K562 (cell line): ENCODE results near the gene CNOT4. TPM values are rescaled to one million over a fixed set of nuclear protein-coding genes. Genes with fewer than 3 reads are reported as not detected.
A peak's percentile ranks its signal among the peaks of the same experiment; 100 is the strongest.

Experiments used
- ATAC-seq: fragments of 200-7000 bp; cut with Tn5 transposase; 3 replicates; pipeline ENCODE4 v1.9.1; 2020; ENCODE audit warnings: moderate library complexity
- BruUV-seq: library from RNA; stranded (reverse); fragments of 400-500 nt; replicated peaks from 2 replicates; lab custom pipeline; 2021; lab: Mats Ljungman, UMichigan
- CTCF ChIA-PET: fragments of 300-600 bp; formaldehyde crosslinking; extraction: SDS; loops from one replicate; lab custom pipeline; 2021; ENCODE audit warnings: low intra/inter-chr PET ratio; lab: Yijun Ruan, JAX
- POLR2A ChIA-PET: fragments of 300-600, 350-650 bp; sonication (Branson Sonifier 250); formaldehyde crosslinking; extraction: SDS; loops from one replicate; lab custom pipeline; 2021; ENCODE audit warnings: antibody characterized with exemption, inconsistent platforms; lab: Yijun Ruan, JAX
- DNase-seq, 4 experiments: peaks; one replicate each; pipeline versions ENCODE4 v3.0.0 to v3.0.0-alpha.2; 2011 to 2018; ENCODE audit warnings: low spot score in 3 of 4, mixed read lengths in 3 of 4; ENCODE audit errors: extremely low read depth in 1 of 4
- FAIRE-seq: peaks from 2 replicates; lab custom pipeline; 2011; peaks lifted over from hg19 to GRCh38; lab: Jason Lieb, UNC
- H2AFZ ChIP-seq: 2 replicates; pipeline ENCODE4 v1.6.0; 2011; ENCODE audit warnings: low read depth, low read length, control low read depth, inconsistent platforms
- H3K27ac ChIP-seq: fragments of 200-600 bp; 3 replicates; pipeline ENCODE4 v1.8.0; 2011; ENCODE audit warnings: low read depth, mild to moderate bottlenecking, control low read depth, inconsistent platforms, low read length, moderate library complexity, mixed read lengths; ENCODE audit errors: extremely low read depth
- H3K27me3 ChIP-seq, 2 experiments: fragments of 300-600 bp in 1 of 2; 2 replicates in 1 of 2; 3 replicates in 1 of 2; pipeline versions ENCODE4 v1.6.0 to v1.8.0; 2011; ENCODE audit warnings: inconsistent platforms in 2 of 2, low read length in 2 of 2, mild to moderate bottlenecking in 1 of 2, mixed read lengths in 1 of 2, moderate library complexity in 1 of 2; ENCODE audit not compliant: control insufficient read depth in 2 of 2, insufficient read depth in 2 of 2
- H3K36me3 ChIP-seq: fragments of 300-600 bp; 3 replicates; pipeline ENCODE4 v1.8.0; 2011; ENCODE audit warnings: mild to moderate bottlenecking, low read length, inconsistent platforms; ENCODE audit not compliant: control insufficient read depth, insufficient read depth
- H3K4me1 ChIP-seq, 2 experiments: fragments of 200-600 bp in 1 of 2; replicated peaks in 1 of 2; 2 replicates in 1 of 2; 3 replicates in 1 of 2; pipeline versions ENCODE4 v1.5.1 to v1.8.0; 2011; ENCODE audit warnings: inconsistent platforms in 2 of 2, low read length in 2 of 2, mild to moderate bottlenecking in 1 of 2, mixed read lengths in 1 of 2, moderate library complexity in 1 of 2; ENCODE audit not compliant: control insufficient read depth in 2 of 2, insufficient read depth in 2 of 2
- H3K4me2 ChIP-seq: 2 replicates; pipeline ENCODE4 v1.6.1; 2011; ENCODE audit warnings: low read length, control low read depth, inconsistent platforms, mixed read lengths; ENCODE audit not compliant: insufficient read depth
- H3K4me3 ChIP-seq: fragments of 200-600 bp; sonication (generic), shearing (Covaris generic); 2 replicates; pipeline ENCODE4 v1.5.1; 2016; ENCODE audit warnings: control low read depth, inconsistent platforms
- H3K79me2 ChIP-seq: fragments of 200-600 bp; 3 replicates; pipeline ENCODE4 v1.8.0; 2011; ENCODE audit warnings: low read length, inconsistent platforms; ENCODE audit not compliant: control insufficient read depth, insufficient read depth
- H3K9ac ChIP-seq, 2 experiments: 2 replicates each; pipeline versions ENCODE4 v1.6.0 to v1.6.1; 2011; ENCODE audit warnings: low read depth in 2 of 2, low read length in 2 of 2, control low read depth in 1 of 2, inconsistent platforms in 1 of 2, mild to moderate bottlenecking in 1 of 2, mixed read lengths in 1 of 2; ENCODE audit not compliant: insufficient read depth in 1 of 2
- H3K9me1 ChIP-seq: one replicate; pipeline ENCODE4 v1.6.0; 2011; ENCODE audit warnings: inconsistent platforms, mild to moderate bottlenecking, low read length, moderate library complexity; ENCODE audit not compliant: control insufficient read depth, insufficient read depth
- H3K9me3 ChIP-seq: replicated peaks from 2 replicates; pipeline ENCODE4 v1.5.1; 2011; ENCODE audit warnings: low read depth, low read length, inconsistent platforms; ENCODE audit not compliant: control insufficient read depth, insufficient read depth
- H4K20me1 ChIP-seq: replicated peaks from 2 replicates; pipeline ENCODE4 v1.6.1; 2011; ENCODE audit warnings: low read length, inconsistent platforms, mixed read lengths; ENCODE audit not compliant: control insufficient read depth, insufficient read depth
- ARID1B ChIP-seq: fragments of 450-650 bp; IDR thresholded peaks from 2 replicates; pipeline ENCODE4 v1.6.1; 2016; ENCODE audit warnings: antibody characterized with exemption, mild to moderate bottlenecking, inconsistent platforms
- EHMT2 ChIP-seq: fragments of 450-650 bp; IDR thresholded peaks from 2 replicates; pipeline ENCODE4 v1.6.1; 2018; ENCODE audit warnings: antibody characterized with exemption
- FOXP4 ChIP-seq: sonication (generic); formaldehyde crosslinking; IDR thresholded peaks from 2 replicates; pipeline ENCODE4 v1.8.0; 2022; ENCODE audit warnings: mild to moderate bottlenecking, missing genetic modification reagents, borderline replicate concordance
- in situ Hi-C: fragments of 300-500 bp; cut with MboI; formaldehyde crosslinking; loops from 4 replicates; pipeline ENCODE4 v1.15.0; 2018; ENCODE audit warnings: inconsistent platforms, mixed read lengths
- intact Hi-C: fragments of 100-400 bp; cut with micrococcal nuclease; formaldehyde crosslinking; loops from 2 replicates; pipeline ENCODE4 v1.14.2; 2022
- polyA plus RNA-seq, 8 experiments: library from polyadenylated mRNA; depleted of rRNA in 4 of 8; stranded (reverse) in 5 of 8; unstranded in 3 of 8; fragments of >200 nt; fragmentation: Nextera tagmentation in 2 of 8; fragmentation: Illumina TruSeq in 1 of 8; extraction: Ambion mirVana in 2 of 8; extraction: Trizol in 1 of 8; gene quantifications; 2 replicates each; pipeline versions ENCODE4 v1.2.1 to v1.2.3, GENCODE V29; 2011 to 2014; ENCODE audit warnings: inconsistent platforms in 1 of 8, missing spikeins in 1 of 8
- total RNA-seq, 7 experiments: library from RNA; depleted of rRNA in 6 of 7; stranded (reverse); fragments of >200 nt in 6 of 7; fragmentation: Illumina TruSeq in 2 of 7; extraction: Trizol in 2 of 7; gene quantifications; 2 replicates each; pipeline versions ENCODE4 v1.2.1 to v1.2.3, GENCODE V29; 2011 to 2021; ENCODE audit warnings: low replicate concordance in 1 of 7
- TF ChIP-seq, protein P1 (sequence below): fragments of 450-650 bp; formaldehyde crosslinking; IDR thresholded peaks from 2 replicates; pipeline ENCODE4 v1.4.0; 2022; ENCODE audit warnings: missing genetic modification characterization

The CNOT4 gene
- total and polyA plus RNA-seq, 9 of the 15 experiments (the other 6 are each of a cell fraction or from before 2014, with no cell fraction given): 8.6 to 24.1 (median 15.4) TPM

DNA sequence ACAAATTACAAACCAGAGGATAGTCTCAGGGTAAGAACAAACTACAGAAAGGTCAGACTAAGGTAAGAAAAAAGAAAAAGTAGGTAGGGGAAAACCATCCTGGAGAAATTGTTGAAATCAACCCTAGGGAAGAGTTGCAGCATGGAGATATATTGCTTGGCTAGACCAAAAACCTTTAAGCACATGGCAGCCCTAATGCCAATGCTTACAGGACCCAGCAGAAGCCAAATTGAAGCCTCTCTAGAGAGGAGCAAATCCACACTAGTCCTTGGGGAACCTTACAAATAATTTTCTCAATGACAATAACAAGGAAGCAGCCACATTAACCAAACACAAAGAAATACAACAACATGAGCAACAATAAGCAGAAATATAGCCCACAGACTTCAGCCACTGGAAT lies 81.9 kb downstream of the CNOT4 start:
- no peaks in the 10 kb centered on the region for H3K36me3 ChIP-seq
- CTCF ChIA-PET: no interaction called here
- H2AFZ ChIP-seq: no peak overlapping the region
- no peaks in the 10 kb centered on the region for H3K27me3 ChIP-seq
- H3K4me2 ChIP-seq: no peak overlapping the region
- POLR2A ChIA-PET: no interaction called here
- no peaks in the 10 kb centered on the region for H3K9me3 ChIP-seq
- peak; percentile 44 for FAIRE-seq
- H3K4me3 ChIP-seq: no peak overlapping the region
- no TSS peak for BruUV-seq
- TF ChIP-seq ARID1B (no peak), FOXP4 (no peak), EHMT2 (0 out of 2 replicates have a peak, but pooled peaks have one; percentile 29)
- TF ChIP-seq, protein P1, sequence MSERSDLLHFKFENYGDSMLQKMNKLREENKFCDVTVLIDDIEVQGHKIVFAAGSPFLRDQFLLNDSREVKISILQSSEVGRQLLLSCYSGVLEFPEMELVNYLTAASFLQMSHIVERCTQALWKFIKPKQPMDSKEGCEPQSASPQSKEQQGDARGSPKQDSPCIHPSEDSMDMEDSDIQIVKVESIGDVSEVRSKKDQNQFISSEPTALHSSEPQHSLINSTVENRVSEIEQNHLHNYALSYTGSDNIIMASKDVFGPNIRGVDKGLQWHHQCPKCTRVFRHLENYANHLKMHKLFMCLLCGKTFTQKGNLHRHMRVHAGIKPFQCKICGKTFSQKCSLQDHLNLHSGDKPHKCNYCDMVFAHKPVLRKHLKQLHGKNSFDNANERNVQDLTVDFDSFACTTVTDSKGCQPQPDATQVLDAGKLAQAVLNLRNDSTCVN: no peak
- H3K27ac ChIP-seq: no peak overlapping the region
- H4K20me1 ChIP-seq: no peaks in the 10 kb centered on the region
- H3K4me1 ChIP-seq: no peaks in the 10 kb centered on the region
- no peak overlapping the region for H3K9ac ChIP-seq
- intact Hi-C loops (no loop called here), in situ Hi-C loops (no loop called here)
- H3K9me1 ChIP-seq: no peaks in the 10 kb centered on the region
- H3K79me2 ChIP-seq: peaks cover 28% of the 10 kb centered on the region
- peak; percentile 61 for ATAC-seq
- no peak for DNase-seq
